ENCODE data around the gene CYP2E1.
"Not testable (repeated sequence)": the region's sequence is repeated elsewhere in the genome, so short reads cannot be mapped to it uniquely, and the experiment has no call there.

Gene CYP2E1

DNA sequence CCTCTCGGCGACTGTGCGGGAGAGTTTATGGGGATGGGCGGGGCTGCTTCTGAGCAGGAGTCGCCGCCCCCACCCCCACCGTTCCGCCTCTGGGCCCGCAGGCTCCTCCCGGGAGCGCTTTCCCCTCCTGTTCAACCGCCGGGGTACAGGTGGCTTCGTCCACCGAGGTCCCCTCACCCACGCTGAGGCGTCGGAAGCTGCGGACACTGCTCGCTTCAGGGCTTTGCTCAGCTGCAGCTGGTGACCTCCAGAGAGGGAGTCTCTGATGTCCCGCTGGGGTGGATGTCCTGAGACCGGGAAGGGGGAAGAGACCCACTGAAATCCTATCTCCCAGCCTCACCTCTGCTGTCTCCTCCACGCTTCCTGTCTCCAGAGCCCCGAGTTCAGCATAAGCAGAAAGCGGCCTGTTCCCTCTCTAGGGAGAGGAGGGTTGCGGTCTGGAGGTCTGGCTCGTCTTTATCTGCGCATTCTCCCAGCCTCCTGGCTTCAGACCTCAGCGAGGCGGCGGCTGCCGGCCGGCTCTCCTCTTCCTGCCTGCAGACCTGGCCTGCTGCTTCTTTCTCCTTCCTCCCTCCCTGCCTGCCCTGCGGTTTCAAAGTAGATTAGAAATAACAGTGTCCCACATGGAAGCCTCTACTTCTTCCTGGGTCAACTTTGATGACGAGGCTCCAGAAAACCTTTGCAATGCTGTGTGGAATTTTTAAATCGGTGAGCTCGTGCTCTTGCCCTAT is 1.8 kb downstream of the CYP2E1 start:
- DNase-seq (ENCODE audit: low spot score): no peak

DNA sequence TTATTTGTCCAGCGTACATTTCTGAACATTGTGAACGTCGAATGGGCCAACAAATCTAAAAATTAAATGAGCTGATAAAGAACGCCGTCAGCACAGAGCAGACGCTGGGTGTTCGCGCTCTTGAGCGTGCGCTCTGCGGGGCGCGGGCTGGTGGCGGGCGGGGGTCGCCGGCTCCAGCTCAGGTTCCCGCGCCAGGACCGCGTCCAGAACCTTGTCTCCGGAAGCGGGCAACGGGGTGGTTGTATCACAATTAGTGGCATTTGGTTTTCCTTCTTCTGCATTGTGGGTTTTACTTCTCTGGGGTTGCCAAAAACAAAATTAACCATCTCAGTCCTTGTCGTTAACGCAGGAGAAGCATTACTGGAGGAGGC is 2.4 kb downstream of the CYP2E1 start:
- DNase-seq (ENCODE audit: low spot score): no peak

DNA sequence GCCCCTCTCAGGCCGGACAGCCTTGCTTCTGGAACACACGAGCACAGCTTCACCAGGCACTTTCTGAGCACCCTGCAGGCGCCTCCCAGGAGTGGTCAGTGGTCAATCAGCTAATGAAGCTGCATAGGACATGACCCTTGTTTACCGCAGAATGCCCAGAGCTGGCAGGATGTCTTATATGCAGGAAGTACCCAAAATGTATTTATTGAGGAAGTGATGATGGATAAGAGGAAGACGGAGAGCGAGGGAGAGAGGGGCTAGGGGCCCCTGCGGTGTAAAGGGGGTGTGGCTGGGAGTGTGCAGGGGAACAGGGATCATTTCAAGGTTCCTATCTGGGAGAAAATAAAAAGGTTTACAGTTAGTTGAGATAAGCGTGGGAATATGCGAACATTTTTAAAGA is 3.3 kb downstream of the CYP2E1 start:
- no peak for DNase-seq (ENCODE audit: low spot score)

DNA sequence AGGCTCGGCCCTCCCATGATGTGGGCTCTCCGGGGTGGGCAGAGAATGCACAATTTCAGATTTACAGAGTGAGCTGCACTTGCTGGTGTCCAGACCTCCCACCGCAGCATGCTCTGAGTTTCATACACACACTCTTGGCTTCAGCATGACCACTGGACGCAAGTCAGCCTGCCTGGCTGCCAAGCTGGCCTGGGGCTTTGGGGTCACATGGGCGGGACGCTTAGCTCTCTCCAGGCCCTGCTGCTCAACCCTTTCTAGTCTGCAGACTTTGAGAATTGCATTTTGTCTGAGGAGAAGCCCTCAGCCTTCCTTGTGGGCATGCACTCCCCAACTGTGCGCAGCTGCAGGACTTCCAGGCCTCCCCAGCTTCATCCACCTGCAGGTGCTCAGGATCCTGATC is 5.7 kb downstream of the CYP2E1 start:
- DNase-seq (ENCODE audit: low spot score): no peak

DNA sequence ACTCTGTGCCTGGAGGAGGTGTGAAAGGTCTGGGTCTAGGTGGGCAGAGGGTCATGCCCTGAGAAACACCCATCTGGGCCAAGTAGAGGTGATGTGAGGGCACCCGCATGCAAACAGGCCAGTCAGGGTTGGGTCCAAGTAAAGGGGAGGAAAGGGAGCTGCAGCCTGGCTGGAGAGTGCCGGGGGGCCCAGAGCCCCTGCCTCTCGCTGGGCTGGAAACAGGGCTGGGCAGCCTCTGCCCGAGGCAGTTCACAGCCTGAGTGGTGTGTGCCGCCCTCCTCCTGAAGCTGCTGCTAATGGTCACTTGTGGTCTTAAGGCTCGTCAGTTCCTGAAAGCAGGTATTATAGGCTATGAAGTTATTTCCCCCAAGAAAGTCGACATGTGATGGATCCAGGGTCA is 7.3 kb downstream of the CYP2E1 start:
- DNase-seq (ENCODE audit: low spot score): no peak

DNA sequence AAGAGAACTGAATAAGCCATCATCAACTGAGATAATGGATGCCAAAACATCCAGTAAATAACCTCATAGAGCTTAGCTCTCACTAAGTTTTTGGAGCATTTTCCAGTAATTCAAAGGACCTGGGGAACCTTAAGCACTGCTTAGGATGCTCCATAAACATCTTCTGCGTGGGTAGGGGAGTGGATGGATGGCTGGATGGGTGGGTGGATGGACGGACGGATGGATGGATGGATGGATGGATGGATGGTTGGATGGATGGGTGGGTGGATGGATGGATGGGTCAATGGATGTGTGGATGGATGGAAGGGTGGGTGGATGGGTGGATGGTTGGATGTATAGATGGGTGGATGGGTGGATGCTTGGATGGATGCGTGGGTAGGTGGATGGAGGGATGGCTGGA is 9.0 kb downstream of the CYP2E1 start:
- DNase-seq (ENCODE audit: low spot score): no peak

DNA sequence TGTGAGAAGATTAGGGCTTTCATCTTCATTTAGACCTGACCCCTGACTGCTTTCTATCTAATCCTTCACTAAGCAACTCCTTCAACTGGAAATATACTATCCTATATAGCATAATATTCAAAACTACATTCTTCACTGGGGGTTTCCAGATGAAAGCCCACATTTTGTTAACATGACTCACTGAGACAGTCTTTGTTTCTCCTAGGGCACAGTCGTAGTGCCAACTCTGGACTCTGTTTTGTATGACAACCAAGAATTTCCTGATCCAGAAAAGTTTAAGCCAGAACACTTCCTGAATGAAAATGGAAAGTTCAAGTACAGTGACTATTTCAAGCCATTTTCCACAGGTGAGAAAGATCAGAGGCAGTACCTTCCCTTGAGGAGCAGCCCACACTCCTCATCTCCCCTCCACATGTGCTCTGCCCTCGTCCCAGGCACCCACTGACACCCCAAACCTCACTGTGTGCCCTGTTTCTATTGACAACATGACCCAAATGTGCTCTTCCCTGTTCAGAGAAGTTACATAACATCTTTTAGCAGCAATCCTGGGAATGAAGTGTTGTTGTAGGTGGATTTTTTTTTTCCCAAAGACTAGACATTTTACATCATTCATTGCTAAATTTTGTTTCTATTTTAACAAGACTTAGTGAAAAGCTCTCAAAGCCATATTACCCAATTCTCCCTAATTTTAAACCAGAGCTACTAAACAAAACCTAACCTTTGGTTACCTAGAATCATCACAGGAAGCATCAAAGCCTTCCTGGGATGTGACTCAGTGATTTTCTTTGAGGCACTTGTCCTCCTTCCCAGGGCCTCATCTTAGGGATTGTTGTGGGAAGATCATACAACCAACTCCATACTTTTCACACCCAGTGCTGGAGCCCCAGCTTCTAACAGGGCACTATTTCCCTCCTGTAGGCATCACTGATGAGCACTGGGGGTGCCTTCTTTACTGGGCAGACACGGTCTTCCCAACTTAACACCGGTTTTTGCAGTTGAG is 10.7 kb downstream of the CYP2E1 start:
- DNase-seq (ENCODE audit: low spot score): no peak

DNA sequence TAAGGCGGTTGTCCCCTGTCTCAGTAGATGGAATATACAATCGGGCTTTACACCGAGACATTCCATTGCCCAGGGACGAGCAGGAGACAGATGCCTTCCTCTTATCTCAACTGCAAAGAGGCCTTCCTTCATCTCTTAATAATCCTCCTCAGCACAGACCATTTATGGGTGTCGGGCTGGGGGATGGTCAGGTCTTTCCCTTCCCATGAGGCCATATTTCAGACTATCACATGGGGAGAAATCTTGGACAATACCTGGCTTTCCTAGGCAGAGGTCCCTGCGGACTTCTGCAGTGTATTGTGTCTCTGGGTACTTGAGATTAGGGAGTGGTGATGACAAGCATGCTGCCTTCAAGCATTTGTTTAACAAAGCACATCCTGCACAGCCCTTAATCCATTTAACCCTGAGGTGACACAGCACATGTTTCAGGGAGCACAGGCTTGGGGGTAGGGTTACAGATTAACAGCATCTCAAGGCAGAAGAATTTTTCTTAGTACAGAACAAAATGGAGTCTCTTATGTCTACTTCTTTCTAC is 14.3 kb downstream of the CYP2E1 start:
- not testable (repeated sequence) for DNase-seq (ENCODE audit: low spot score)

DNA sequence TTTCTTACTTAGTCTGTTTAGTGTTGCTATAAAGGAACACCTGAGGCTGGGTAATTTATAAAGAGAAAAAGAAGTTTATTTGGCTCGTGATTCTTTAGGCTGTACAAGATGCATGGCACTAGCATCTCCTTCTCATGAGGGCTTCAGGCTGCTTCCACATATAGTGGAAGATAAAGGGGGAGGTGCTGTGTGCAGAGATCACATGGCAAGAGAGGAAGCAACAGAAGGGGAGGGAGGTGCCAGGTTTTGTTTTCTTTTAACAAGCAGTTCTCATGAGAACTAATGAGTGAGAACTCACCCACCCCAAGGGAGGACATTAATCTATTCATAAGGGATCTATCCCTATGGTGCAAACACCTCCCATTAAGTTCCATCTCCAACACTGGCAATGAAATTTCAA is 17.3 kb downstream of the CYP2E1 start:
- no peak for DNase-seq (ENCODE audit: low spot score)

DNA sequence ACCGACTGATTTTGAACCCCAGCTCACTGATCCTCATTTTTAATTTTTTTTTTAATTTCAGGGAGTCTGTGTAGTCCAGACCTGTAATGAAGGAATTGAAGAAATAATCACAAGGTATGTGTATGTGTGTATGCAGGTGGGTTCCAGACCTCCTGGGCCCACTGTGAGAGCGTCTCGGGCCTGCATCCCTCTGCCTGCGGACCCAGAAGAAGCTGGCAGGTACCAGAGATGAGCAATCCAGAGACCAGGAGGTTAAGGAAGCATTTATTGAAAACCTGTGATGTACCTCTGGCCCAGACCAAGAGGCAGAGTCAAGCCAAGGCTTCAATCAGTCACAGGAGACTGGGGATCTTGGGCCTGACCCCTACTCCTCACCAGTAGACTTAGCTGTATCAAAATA is 27.4 kb downstream of the CYP2E1 start:
- DNase-seq (ENCODE audit: low spot score): no peak

DNA sequence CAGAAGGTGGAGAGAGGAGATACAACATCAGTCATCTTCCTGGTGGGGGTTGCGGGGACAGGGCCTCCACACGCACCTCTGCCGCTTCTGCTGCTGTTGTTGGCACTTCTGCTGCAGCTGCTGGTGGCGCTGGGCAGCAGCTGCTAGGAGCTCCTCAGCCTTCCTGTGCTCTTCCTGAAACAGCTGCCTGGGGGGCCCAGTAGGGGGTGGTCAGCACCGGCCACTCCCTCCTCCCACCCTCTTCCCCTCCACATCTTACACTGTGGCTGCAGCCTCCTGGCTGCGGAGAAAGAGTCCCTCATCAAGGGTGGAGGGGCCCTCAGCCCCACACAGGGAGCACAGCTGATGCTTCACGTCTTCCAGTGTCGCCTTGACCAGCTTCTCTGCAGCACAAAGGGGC is 28.4 kb downstream of the CYP2E1 start:
- no peak for DNase-seq (ENCODE audit: low spot score)

DNA sequence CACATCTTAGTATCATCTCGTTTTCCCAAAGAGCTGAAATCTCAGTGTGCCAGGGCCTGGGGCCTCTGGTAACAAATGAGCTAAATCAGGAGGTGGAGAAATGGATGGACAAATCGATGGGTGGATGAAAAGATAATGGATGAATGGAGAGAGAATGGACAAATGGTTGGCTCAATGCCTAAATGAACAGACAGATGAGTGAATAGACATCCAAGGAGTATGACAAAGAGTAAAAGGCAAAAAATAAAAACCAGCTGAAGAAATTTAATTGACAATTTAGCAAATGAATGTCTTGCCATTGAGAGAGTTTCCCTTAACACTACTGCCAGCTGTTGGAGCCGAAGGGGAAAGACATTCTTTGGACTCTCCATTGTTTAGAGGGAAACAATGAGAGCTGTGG is 30.2 kb downstream of the CYP2E1 start:
- no peak for DNase-seq (ENCODE audit: low spot score)

DNA sequence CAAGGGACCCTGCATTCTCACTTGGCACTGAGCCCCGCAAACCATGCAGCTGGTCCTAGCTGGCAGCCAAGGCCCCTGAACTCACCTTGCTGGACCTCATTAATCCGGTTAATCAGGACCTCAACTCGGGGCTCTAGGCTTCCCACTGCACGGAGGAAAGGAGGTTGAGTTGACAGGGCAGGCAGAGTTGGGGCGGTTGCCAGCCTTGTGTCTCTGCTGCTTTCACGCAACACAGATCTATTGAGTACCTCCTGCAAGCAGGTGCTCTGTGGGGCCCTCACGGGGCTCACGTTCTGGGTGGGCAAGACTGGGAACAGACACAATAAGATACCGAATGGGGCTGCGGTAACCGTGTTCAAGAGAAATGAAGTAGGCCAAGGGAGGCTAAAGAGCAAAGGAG is 32.1 kb downstream of the CYP2E1 start:
- DNase-seq (ENCODE audit: low spot score): no peak

DNA sequence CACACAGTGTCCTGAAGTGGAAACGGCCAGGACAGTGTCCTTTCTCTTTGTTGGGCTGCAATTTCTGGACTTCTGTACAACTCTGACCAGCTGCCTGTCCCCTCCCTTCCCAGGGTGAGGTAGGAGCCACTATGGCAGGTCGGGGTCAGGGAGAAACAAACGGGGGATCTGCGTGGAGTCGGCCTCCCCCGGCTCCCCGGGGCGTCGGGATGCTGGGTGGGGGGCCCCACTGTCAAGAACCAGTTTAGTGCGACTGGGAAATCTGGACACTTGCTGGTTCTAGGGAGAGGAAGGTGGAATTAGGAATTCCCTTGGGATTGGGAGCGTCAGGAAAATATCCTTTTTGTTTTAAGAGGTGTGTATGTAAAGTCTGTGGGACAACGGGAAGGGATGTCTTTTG is 37.7 kb downstream of the CYP2E1 start:
- DNase-seq (ENCODE audit: low spot score): no peak

DNA sequence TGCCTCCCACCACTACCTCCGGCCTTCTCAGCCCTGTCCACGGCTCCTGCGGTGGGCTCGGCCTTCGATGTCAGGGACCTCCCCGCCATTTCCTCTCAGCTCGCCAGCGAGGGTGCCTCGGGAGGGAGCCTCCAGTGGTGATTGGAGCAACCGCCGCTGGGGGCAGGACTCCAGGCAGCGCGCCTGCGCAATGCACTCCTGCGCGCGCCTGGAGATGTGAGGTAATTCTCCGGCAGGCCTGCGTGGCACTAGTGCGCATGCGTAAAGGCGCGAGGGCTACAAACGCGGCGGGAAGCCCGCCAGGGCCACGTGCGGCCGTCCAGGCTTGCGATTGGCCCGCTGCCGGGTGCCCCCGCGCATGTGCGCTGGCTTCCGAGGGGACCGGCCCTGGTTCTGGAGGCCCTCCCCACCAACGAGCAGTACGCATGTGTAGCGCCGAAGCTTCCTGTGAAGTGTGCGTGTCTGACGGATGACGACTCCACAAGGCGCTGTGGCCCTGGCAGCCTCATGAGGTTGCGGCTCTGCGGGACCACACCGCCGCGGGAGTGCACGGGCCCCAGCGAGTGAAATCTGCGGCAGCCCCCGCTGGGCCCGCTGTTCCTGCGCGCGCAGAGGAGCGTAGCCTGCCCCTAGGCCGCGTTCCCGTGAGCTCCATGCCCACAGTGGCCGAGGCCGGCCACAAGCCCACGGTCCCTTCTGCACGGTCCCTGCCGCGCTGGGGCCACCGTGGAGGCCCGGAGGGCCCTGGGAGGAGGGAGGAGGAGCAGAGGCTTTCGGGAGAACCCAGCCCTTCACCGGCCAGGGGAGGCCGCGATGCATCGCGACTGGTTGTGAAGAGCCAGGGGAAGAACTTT is 38.5 kb downstream of the CYP2E1 start, which contains the start of gene SYCE1:
Gene SYCE1 (minus strand): TSS at position 143 of the 854 bp plus-strand sequence. CDS start 54 bp downstream, at position 89.
- no peak for DNase-seq (ENCODE audit: low spot score)

DNA sequence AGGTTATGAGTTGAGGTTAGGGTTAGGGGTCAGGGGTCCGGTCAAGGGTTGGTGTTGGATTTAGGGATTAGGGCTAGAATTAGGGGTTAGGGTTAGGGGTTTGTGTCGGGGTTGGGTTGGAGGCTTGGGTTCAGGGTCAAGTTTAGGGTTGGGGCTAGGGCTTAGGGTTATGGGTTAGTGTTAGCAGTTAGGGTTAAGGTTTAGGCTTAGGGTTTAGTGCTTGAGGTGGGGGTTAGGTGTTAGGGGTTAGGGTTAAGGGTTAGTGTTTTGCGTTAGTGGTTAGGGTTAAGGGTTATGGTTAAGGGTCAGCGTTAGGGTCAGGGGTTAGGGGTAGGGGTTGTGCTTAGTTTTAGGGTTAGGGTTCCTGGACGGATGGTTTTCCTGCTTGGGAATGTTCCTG is 40.0 kb downstream of the CYP2E1 start:
- DNase-seq (ENCODE audit: low spot score): no peak

DNA sequence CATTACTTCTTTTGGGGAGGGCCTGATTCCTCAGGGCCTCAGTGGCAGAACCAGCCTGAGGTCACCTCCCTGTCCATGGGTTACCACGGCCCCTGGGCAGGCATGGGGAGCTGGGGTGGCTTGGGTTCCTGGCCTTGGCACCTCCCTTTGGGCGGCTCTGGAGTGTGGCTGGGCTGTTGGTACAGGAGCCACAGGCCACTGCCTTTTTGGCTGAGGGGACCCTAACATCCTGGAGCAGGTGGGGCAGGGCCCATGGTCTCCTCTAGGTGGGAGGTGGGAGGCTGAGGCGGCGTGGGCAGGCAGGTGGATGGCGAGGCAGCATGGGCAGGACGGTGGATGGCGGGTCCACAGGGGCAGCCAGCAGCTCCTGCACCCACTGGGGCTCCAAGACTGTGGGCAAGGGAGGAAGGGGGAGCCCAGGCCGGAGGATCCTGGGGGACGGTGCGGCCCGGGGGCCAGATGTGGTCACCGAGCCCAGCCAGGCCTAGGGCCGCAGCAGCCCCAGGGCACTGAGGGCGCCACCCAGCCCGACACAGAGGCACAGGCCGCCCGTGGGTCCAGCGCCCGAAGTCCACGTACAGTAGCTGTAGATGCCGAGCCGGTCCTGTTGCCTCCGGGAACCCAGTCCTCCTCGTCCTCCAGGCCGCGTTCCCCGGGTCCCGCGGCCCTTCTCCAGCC is 40.6 kb downstream of the CYP2E1 start:
- no peak for DNase-seq (ENCODE audit: low spot score)

DNA sequence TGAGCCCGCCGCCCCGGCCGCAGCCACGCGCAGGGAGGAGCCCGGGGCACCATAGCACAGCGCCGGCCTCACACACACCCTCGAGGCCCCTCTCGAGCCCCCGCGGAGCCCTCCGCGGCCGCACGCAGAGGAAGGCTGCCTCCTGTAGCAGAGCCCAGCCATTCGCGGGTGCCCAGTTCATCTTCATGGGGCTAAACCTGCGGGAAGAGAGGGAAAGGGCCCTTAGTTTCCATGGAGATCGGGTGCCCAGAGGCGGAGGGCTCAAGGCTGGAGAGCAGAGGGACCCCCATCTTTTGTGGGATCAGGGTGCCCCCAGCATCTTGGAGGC is 41.1 kb downstream of the CYP2E1 start:
- DNase-seq (ENCODE audit: low spot score): no peak

DNA sequence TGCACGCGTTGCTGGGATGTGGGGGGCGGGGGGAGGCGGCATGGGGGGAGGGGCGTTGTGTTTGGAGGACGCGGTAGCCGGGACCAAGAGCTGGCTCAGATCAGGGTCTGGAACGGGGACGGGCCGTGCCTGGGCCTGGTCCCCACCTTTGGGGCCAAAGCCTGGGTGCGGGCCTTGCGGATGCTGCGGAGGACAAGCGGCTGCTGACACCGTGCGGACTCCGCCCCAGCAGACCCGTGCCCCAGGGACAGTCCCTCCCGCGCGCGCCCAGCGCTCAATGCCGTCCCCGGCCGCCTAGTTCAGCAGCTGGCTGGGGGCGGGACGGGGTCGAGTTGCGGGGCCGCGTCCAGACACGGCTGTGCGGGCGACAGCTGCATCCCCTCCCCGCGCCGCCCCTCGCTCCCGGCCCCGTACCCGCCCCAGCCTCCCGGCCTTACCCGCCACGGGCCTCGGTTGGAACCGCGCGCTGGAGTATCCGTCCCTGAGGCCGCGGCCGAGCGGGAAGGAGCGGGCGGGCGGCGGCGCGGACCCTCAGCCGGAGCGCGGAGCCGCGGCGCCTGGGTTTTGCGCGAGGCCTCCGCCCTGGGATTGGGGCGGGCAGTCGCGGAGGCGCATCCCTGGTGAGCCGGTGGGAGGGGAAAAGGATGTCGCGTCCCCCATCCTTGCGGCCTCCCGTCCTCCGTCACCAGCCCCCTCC is 41.8 kb downstream of the CYP2E1 start:
- DNase-seq (ENCODE audit: low spot score): not testable (repeated sequence)

DNA sequence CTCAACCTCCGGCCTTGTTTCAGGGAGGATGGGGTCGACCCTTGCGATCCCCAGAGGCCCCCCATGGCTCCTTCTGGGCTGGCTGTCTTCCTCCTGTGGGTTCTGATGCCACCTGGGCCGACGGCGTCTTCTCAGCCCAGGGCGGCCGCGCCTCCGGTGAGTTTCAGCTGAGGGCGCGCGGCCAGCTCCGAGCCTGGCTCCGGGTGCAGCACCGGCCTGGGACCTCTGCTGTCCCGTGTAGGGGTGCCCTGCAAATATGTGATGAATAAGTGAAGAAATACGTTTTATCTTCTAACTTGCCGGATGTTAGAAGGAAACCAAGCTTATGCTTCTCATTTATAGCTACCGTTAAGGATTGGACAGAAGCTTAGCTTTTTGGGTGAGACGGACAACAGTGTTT is 42.6 kb downstream of the CYP2E1 start:
- DNase-seq (ENCODE audit: low spot score): not testable (repeated sequence)

DNA sequence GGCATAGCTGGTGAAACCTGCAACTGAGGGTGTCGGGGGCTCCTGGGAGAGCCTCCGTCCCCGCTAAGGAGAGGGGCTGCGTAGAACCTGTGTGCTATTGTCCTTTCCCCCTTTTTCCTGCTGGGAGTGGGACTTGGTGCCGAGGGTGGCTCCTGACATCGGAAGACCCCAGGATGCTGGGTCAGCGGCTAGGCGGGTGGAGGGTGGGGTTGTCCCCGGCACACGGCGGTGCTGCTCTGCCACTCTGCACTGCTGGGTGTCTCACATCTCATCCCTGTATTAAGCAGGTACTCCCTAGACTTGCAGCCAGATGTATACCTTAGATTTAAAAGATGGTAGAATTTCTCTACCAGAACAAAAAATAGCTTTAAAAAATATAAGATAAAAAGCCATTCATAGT is 44.9 kb downstream of the CYP2E1 start:
- not testable (repeated sequence) for DNase-seq (ENCODE audit: low spot score)
